Suprapubic skin (tissue), 4 donors: Measurements from ENCODE around the gene WDR33. TPM values are rescaled to one million over a fixed set of nuclear protein-coding genes. Genes with fewer than 3 reads are reported as not detected.

ENCODE experiments used
- DNase-seq, 2 donors: peaks; one replicate each; pipeline ENCODE4 v3.0.0-alpha.2; 2019; ENCODE audit warnings: low spot score in 2 of 2
- H3K27ac ChIP-seq: fragments of 200-600 bp; sonication (generic); one replicate; pipeline ENCODE4 v1.5.1; 2019
- H3K27me3 ChIP-seq: fragments of 200-600 bp; sonication (generic); one replicate; pipeline ENCODE4 v1.5.1; 2019
- H3K36me3 ChIP-seq: fragments of 200-600 bp; sonication (generic); one replicate; pipeline ENCODE4 v1.5.1; 2019
- H3K4me1 ChIP-seq: fragments of 200-600 bp; sonication (generic); one replicate; pipeline ENCODE4 v1.5.1; 2019
- H3K4me3 ChIP-seq: fragments of 200-600 bp; sonication (generic); one replicate; pipeline ENCODE4 v1.5.1; 2019; ENCODE audit warnings: mild to moderate bottlenecking
- H3K9me3 ChIP-seq: fragments of 200-600 bp; sonication (generic); one replicate; pipeline ENCODE4 v1.5.1; 2019
- EP300 ChIP-seq: sonication (generic); formaldehyde crosslinking; IDR thresholded peaks from one replicate; pipeline ENCODE4 v1.6.1; 2017; ENCODE audit warnings: antibody characterized with exemption
- POLR2A ChIP-seq, 2 donors: fragments of 450-650 bp; IDR thresholded peaks; one replicate each; pipeline ENCODE4 v1.6.1; 2017; ENCODE audit warnings: antibody characterized with exemption in 2 of 2, mild to moderate bottlenecking in 2 of 2, moderate library complexity in 2 of 2
- POLR2AphosphoS5 ChIP-seq, 3 donors: sonication (generic); formaldehyde crosslinking; IDR thresholded peaks; one replicate each; pipeline ENCODE4 v1.6.1; 2017; ENCODE audit warnings: antibody characterized with exemption in 3 of 3
- WGBS: methylation state at CpG from one replicate; pipeline ENCODE4 v1.1.5; 2018; 5-methylcytosine and 5-hydroxymethylcytosine counted together
- total RNA-seq, 4 donors: library from RNA; depleted of rRNA; stranded (reverse); fragments of >200 nt; gene quantifications; one replicate each; pipeline ENCODE4 v1.1.0, GENCODE V29; 2016
- TF ChIP-seq, protein P1 (sequence below), 2 donors: fragments of 200-600 bp in 1 of 2; fragments of 450-650 bp in 1 of 2; sonication (generic) in 1 of 2; IDR thresholded peaks; one replicate each; pipeline ENCODE4 v1.5.1; 2016 to 2019; ENCODE audit warnings: antibody characterized with exemption in 2 of 2, mild to moderate bottlenecking in 1 of 2, moderate library complexity in 1 of 2

The WDR33 gene
- total RNA-seq, 4 donors from 2014 or later, result 31.9 to 85.8 (median 44.1) TPM

DNA sequence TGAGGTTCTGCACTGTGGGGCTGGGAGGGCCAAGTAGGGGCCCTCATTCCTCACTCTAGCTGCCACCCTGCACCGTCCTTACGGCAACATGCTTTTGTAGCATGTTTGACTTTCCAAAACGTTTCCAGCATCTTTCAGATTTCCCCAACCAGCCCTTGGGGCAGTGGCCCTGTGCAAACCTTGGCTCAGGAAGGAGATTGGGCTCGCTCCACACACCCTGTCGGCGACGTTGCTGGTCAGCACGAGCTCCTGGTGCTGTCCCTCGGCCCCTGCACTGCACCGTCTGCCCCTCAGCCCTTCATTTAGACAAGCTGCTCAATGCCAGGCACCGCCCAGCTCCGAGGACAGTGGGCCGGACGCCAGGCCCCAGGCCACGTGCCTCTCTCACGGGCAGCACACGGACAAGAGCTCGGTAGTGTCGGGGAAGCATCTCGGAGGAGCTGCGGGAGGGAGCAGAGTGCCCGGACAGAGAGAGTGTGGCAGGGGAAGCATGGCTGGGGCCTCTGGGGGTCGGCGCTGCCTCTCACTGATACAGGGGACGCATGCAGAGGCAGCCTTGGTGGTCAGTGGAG is 158.1 kb downstream of the WDR33 start:
- Histone ChIP-seq H3K36me3 (peaks cover 10% of the 10 kb centered on the region), H3K4me1 (peaks cover 26% of the 10 kb centered on the region), H3K4me3 (no peak overlapping the region), H3K9me3 (no peaks in the 10 kb centered on the region), H3K27ac (no peak overlapping the region), H3K27me3 (no peaks in the 10 kb centered on the region)
- 80% methylated on average over 19 of the region's 25 CpGs for WGBS
- no peak for DNase-seq
- TF ChIP-seq POLR2AphosphoS5 (IDR thresholded peaks at IDR 0.05), result no peak
- no peak for TF ChIP-seq EP300
- TF ChIP-seq, protein P1, sequence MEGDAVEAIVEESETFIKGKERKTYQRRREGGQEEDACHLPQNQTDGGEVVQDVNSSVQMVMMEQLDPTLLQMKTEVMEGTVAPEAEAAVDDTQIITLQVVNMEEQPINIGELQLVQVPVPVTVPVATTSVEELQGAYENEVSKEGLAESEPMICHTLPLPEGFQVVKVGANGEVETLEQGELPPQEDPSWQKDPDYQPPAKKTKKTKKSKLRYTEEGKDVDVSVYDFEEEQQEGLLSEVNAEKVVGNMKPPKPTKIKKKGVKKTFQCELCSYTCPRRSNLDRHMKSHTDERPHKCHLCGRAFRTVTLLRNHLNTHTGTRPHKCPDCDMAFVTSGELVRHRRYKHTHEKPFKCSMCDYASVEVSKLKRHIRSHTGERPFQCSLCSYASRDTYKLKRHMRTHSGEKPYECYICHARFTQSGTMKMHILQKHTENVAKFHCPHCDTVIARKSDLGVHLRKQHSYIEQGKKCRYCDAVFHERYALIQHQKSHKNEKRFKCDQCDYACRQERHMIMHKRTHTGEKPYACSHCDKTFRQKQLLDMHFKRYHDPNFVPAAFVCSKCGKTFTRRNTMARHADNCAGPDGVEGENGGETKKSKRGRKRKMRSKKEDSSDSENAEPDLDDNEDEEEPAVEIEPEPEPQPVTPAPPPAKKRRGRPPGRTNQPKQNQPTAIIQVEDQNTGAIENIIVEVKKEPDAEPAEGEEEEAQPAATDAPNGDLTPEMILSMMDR (IDR thresholded peaks at IDR 0.05), result no peak
- TF ChIP-seq POLR2A (IDR thresholded peaks at IDR 0.05), result no peak

DNA sequence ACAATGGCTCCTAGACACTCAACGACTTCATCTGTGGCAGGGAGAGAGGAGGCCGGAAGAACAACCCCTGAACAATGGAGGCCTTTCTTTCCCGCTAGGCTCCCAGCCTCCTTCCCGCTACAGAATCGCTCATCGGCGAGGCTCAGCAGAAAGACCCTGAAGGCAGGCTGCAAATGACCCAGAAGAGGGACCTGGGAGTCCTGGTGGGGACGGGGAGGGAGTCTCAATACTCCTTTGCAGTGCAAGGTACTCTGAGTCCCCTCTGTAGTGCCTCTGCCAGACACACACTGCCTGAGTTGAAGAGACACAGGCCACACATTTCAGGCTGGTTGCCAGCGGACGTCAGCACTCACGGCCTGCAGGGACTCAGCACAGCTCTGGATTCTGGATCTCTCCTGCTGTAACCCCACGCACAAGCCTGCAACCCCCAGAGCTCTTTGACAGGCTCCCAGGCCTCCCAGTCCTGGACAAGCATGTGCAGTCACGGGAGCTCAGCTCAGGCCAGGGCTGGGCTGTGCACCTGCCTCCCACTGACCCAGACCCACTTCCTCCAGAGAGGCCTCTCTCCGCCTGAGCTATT is 158.9 kb downstream of the WDR33 start:
- Histone ChIP-seq H3K36me3 (peaks cover 10% of the 10 kb centered on the region), H3K4me1 (peaks cover 33% of the 10 kb centered on the region)
- WGBS, result 91% methylated on average over 10 of the region's 14 CpGs

DNA sequence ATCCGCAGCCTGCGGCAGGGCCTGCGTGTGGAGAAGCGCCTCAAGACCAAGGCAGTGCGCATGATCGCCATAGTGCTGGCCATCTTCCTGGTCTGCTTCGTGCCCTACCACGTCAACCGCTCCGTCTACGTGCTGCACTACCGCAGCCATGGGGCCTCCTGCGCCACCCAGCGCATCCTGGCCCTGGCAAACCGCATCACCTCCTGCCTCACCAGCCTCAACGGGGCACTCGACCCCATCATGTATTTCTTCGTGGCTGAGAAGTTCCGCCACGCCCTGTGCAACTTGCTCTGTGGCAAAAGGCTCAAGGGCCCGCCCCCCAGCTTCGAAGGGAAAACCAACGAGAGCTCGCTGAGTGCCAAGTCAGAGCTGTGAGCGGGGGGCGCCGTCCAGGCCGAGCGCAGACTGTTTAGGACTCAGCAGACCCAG is 159.6 kb downstream of the WDR33 start:
- peak overlapping the region; percentile 23 for H3K27ac ChIP-seq
- TF ChIP-seq, protein P1 (IDR thresholded peaks at IDR 0.05), result no peak
- TF ChIP-seq POLR2A (IDR thresholded peaks at IDR 0.05) (no peak), EP300 (no peak), POLR2AphosphoS5 (IDR thresholded peaks at IDR 0.05) (no peak)
- WGBS, result 92% methylated on average over 22 of the region's 29 CpGs

More for the DNA sequence above, 158.9 kb downstream of the WDR33 start:
- Histone ChIP-seq H3K9me3 (no peaks in the 10 kb centered on the region), H3K27ac (no peak overlapping the region), H3K4me3 (no peak overlapping the region), H3K27me3 (no peaks in the 10 kb centered on the region)
- DNase-seq, result no peak
- TF ChIP-seq POLR2A (IDR thresholded peaks at IDR 0.05) (no peak), POLR2AphosphoS5 (IDR thresholded peaks at IDR 0.05) (no peak), EP300 (no peak)
- TF ChIP-seq, protein P1 (IDR thresholded peaks at IDR 0.05), result no peak

More for the DNA sequence above, 159.6 kb downstream of the WDR33 start:
- no peak for DNase-seq
- no peak overlapping the region for H3K4me3 ChIP-seq
- H3K27me3 ChIP-seq, result no peaks in the 10 kb centered on the region
- no peaks in the 10 kb centered on the region for H3K9me3 ChIP-seq
- peaks cover 34% of the 10 kb centered on the region for H3K4me1 ChIP-seq
- peaks cover 10% of the 10 kb centered on the region for H3K36me3 ChIP-seq

Other genes starting within 250 kb of the WDR33 start
- gene GPR17, start 165.0 kb downstream of the WDR33 start, total RNA-seq, result under 1 TPM in 2 of 4 donors, not detected in 2; 0.48 to 0.52 TPM
- gene LIMS2, start 135.6 kb downstream of the WDR33 start, total RNA-seq, result 10 to 100 TPM in 2 of 4 donors, 1 to 10 TPM in 2; 9.2 to 40.0 (median 15.4) TPM
- 10 to 100 TPM; 10.2 to 15.9 (median 12.2) TPM for gene SFT2D3, start 109.7 kb downstream of the WDR33 start, total RNA-seq
- 10 to 100 TPM in 3 of 4 donors, 1 to 10 TPM in 1; 9.5 to 16.5 (median 12.2) TPM for gene POLR2D, start 47.0 kb upstream of the WDR33 start, total RNA-seq
- gene AMMECR1L, start 74.8 kb upstream of the WDR33 start, total RNA-seq, result 10 to 100 TPM; 13.9 to 18.9 (median 16.1) TPM
- 10 to 100 TPM; 14.7 to 19.9 (median 18.2) TPM for gene SAP130, start 216.9 kb upstream of the WDR33 start, total RNA-seq